ENCODE measurements around the gene C10orf90.

DNA sequence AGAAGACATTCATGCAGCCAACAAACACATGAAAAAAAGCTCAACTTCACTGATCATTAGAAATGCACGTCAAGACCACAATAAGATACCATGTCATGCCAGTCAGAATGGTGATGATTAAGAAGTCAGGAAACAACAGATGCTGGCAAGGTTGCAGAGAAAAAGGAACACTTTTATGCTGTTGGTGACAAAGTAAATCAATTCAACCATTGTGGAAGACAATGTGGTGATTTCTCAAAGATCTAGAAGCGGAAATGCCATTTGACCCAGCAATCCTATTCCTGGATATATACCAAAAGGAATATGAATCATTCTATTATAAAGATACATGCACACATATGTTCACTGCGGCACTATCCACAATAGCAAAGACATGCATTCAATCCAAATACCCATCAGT, 77.6 kb downstream of the C10orf90 start:
- TF ChIP-seq, protein P1, sequence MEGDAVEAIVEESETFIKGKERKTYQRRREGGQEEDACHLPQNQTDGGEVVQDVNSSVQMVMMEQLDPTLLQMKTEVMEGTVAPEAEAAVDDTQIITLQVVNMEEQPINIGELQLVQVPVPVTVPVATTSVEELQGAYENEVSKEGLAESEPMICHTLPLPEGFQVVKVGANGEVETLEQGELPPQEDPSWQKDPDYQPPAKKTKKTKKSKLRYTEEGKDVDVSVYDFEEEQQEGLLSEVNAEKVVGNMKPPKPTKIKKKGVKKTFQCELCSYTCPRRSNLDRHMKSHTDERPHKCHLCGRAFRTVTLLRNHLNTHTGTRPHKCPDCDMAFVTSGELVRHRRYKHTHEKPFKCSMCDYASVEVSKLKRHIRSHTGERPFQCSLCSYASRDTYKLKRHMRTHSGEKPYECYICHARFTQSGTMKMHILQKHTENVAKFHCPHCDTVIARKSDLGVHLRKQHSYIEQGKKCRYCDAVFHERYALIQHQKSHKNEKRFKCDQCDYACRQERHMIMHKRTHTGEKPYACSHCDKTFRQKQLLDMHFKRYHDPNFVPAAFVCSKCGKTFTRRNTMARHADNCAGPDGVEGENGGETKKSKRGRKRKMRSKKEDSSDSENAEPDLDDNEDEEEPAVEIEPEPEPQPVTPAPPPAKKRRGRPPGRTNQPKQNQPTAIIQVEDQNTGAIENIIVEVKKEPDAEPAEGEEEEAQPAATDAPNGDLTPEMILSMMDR (IDR thresholded peaks at IDR 0.05), result no peak
- no peak for TF ChIP-seq POLR2A (IDR thresholded peaks at IDR 0.05)
